K562 (cell line): ENCODE data around the gene RCE1. TPM values are rescaled to one million over a fixed set of nuclear protein-coding genes. Genes with fewer than 3 reads are reported as not detected.

ENCODE experiments used
- ATAC-seq: fragments of 200-7000 bp; cut with Tn5 transposase; 3 replicates; pipeline ENCODE4 v1.9.1; 2020; ENCODE audit warnings: moderate library complexity
- BruUV-seq: library from RNA; stranded (reverse); fragments of 400-500 nt; replicated peaks from 2 replicates; lab custom pipeline; 2021; lab: Mats Ljungman, UMichigan
- CTCF ChIA-PET: fragments of 300-600 bp; formaldehyde crosslinking; extraction: SDS; loops from one replicate; lab custom pipeline; 2021; ENCODE audit warnings: low intra/inter-chr PET ratio; lab: Yijun Ruan, JAX
- POLR2A ChIA-PET: fragments of 300-600, 350-650 bp; sonication (Branson Sonifier 250); formaldehyde crosslinking; extraction: SDS; loops from one replicate; lab custom pipeline; 2021; ENCODE audit warnings: antibody characterized with exemption, inconsistent platforms; lab: Yijun Ruan, JAX
- DNase-seq, 4 experiments: peaks; one replicate each; pipeline versions ENCODE4 v3.0.0 to v3.0.0-alpha.2; 2011 to 2018; ENCODE audit warnings: low spot score in 3 of 4, mixed read lengths in 3 of 4; ENCODE audit errors: extremely low read depth in 1 of 4
- FAIRE-seq: peaks from 2 replicates; lab custom pipeline; 2011; peaks lifted over from hg19 to GRCh38; lab: Jason Lieb, UNC
- H2AFZ ChIP-seq: 2 replicates; pipeline ENCODE4 v1.6.0; 2011; ENCODE audit warnings: low read depth, low read length, control low read depth, inconsistent platforms
- H3K27ac ChIP-seq: fragments of 200-600 bp; 3 replicates; pipeline ENCODE4 v1.8.0; 2011; ENCODE audit warnings: low read depth, mild to moderate bottlenecking, control low read depth, inconsistent platforms, low read length, moderate library complexity, mixed read lengths; ENCODE audit errors: extremely low read depth
- H3K27me3 ChIP-seq, 2 experiments: fragments of 300-600 bp in 1 of 2; 2 replicates in 1 of 2; 3 replicates in 1 of 2; pipeline versions ENCODE4 v1.6.0 to v1.8.0; 2011; ENCODE audit warnings: inconsistent platforms in 2 of 2, low read length in 2 of 2, mild to moderate bottlenecking in 1 of 2, mixed read lengths in 1 of 2, moderate library complexity in 1 of 2; ENCODE audit not compliant: control insufficient read depth in 2 of 2, insufficient read depth in 2 of 2
- H3K36me3 ChIP-seq: fragments of 300-600 bp; 3 replicates; pipeline ENCODE4 v1.8.0; 2011; ENCODE audit warnings: mild to moderate bottlenecking, low read length, inconsistent platforms; ENCODE audit not compliant: control insufficient read depth, insufficient read depth
- H3K4me1 ChIP-seq, 2 experiments: fragments of 200-600 bp in 1 of 2; replicated peaks in 1 of 2; 2 replicates in 1 of 2; 3 replicates in 1 of 2; pipeline versions ENCODE4 v1.5.1 to v1.8.0; 2011; ENCODE audit warnings: inconsistent platforms in 2 of 2, low read length in 2 of 2, mild to moderate bottlenecking in 1 of 2, mixed read lengths in 1 of 2, moderate library complexity in 1 of 2; ENCODE audit not compliant: control insufficient read depth in 2 of 2, insufficient read depth in 2 of 2
- H3K4me2 ChIP-seq: 2 replicates; pipeline ENCODE4 v1.6.1; 2011; ENCODE audit warnings: low read length, control low read depth, inconsistent platforms, mixed read lengths; ENCODE audit not compliant: insufficient read depth
- H3K4me3 ChIP-seq: fragments of 200-600 bp; sonication (generic), shearing (Covaris generic); 2 replicates; pipeline ENCODE4 v1.5.1; 2016; ENCODE audit warnings: control low read depth, inconsistent platforms
- H3K79me2 ChIP-seq: fragments of 200-600 bp; 3 replicates; pipeline ENCODE4 v1.8.0; 2011; ENCODE audit warnings: low read length, inconsistent platforms; ENCODE audit not compliant: control insufficient read depth, insufficient read depth
- H3K9ac ChIP-seq, 2 experiments: 2 replicates each; pipeline versions ENCODE4 v1.6.0 to v1.6.1; 2011; ENCODE audit warnings: low read depth in 2 of 2, low read length in 2 of 2, control low read depth in 1 of 2, inconsistent platforms in 1 of 2, mild to moderate bottlenecking in 1 of 2, mixed read lengths in 1 of 2; ENCODE audit not compliant: insufficient read depth in 1 of 2
- H3K9me1 ChIP-seq: one replicate; pipeline ENCODE4 v1.6.0; 2011; ENCODE audit warnings: inconsistent platforms, mild to moderate bottlenecking, low read length, moderate library complexity; ENCODE audit not compliant: control insufficient read depth, insufficient read depth
- H3K9me3 ChIP-seq: replicated peaks from 2 replicates; pipeline ENCODE4 v1.5.1; 2011; ENCODE audit warnings: low read depth, low read length, inconsistent platforms; ENCODE audit not compliant: control insufficient read depth, insufficient read depth
- H4K20me1 ChIP-seq: replicated peaks from 2 replicates; pipeline ENCODE4 v1.6.1; 2011; ENCODE audit warnings: low read length, inconsistent platforms, mixed read lengths; ENCODE audit not compliant: control insufficient read depth, insufficient read depth
- CBX8 ChIP-seq: fragments of 200-600 bp; sonication (generic); IDR thresholded peaks from 2 replicates; pipeline ENCODE4 v1.6.1; 2012; ENCODE audit warnings: borderline replicate concordance, mixed run types, low read depth, mild to moderate bottlenecking, moderate library complexity, mixed read lengths, low read length, control low read depth, inconsistent platforms; ENCODE audit not compliant: poor library complexity, severe bottlenecking; ENCODE audit errors: extremely low read depth
- HCFC1 ChIP-seq: IDR thresholded peaks from 2 replicates; pipeline ENCODE4 v1.6.1; 2012; ENCODE audit warnings: low read depth, low read length, improper control_type of control experiment
- ILF3 ChIP-seq: fragments of 450-650 bp; IDR thresholded peaks from 2 replicates; pipeline ENCODE4 v1.6.1; 2018; ENCODE audit warnings: antibody characterized with exemption, mild to moderate bottlenecking, moderate library complexity, borderline replicate concordance
- KLF6 ChIP-seq: fragments of 250-450 bp; sonication (Bioruptor Pico); IDR thresholded peaks from 2 replicates; pipeline ENCODE4 v1.4.0; 2020; ENCODE audit warnings: mild to moderate bottlenecking, moderate library complexity, borderline replicate concordance
- MTA2 ChIP-seq: fragments of 450-650 bp; IDR thresholded peaks from 2 replicates; pipeline ENCODE4 v1.6.1; 2016; ENCODE audit warnings: low read depth
- PML ChIP-seq: IDR thresholded peaks from 2 replicates; pipeline ENCODE4 v1.6.1; 2012; ENCODE audit warnings: low read length, inconsistent platforms
- SRSF1 ChIP-seq: fragments of 200-400 bp; formaldehyde crosslinking; IDR thresholded peaks from 2 replicates; pipeline ENCODE4 v1.6.1; 2017; ENCODE audit warnings: mild to moderate bottlenecking, low read depth, low read length, moderate library complexity
- SRSF3 ChIP-seq: fragments of 200-400 bp; formaldehyde crosslinking; IDR thresholded peaks from 2 replicates; pipeline ENCODE4 v1.6.1; 2016; ENCODE audit warnings: mild to moderate bottlenecking, low read length, moderate library complexity; ENCODE audit not compliant: insufficient read depth
- STAT5B ChIP-seq: fragments of 250-450 bp; sonication (Bioruptor Pico); IDR thresholded peaks from 2 replicates; pipeline ENCODE4 v1.8.0; 2021; ENCODE audit warnings: mild to moderate bottlenecking, inconsistent platforms
- TARDBP ChIP-seq: fragments of 450-650 bp; IDR thresholded peaks from 2 replicates; pipeline ENCODE4 v1.6.1; 2016
- TSHZ1 ChIP-seq: fragments of 250-450 bp; sonication (Bioruptor Pico); IDR thresholded peaks from 2 replicates; pipeline ENCODE4 v1.4.0; 2020; ENCODE audit warnings: mild to moderate bottlenecking, moderate library complexity
- USF1 ChIP-seq: sonication (generic); formaldehyde crosslinking; IDR thresholded peaks from 2 replicates; pipeline ENCODE4 v1.9.0; 2022; ENCODE audit warnings: mild to moderate bottlenecking, missing genetic modification reagents
- ZHX1 ChIP-seq: fragments of 150-350 bp; conservative IDR thresholded peaks from 2 replicates; pipeline ENCODE4 v1.6.1; 2014; ENCODE audit warnings: low read length
- WGBS: fragments of 100-300 bp; shearing (Covaris generic); methylation state at CpG from one replicate; pipeline ENCODE4 v1.1.6; 2016; ENCODE audit warnings: low coverage, mixed read lengths; ENCODE audit not compliant: insufficient coverage; ENCODE audit errors: missing lambda C conversion rate; 5-methylcytosine and 5-hydroxymethylcytosine counted together
- in situ Hi-C: fragments of 300-500 bp; cut with MboI; formaldehyde crosslinking; loops from 4 replicates; pipeline ENCODE4 v1.15.0; 2018; ENCODE audit warnings: inconsistent platforms, mixed read lengths
- intact Hi-C: fragments of 100-400 bp; cut with micrococcal nuclease; formaldehyde crosslinking; loops from 2 replicates; pipeline ENCODE4 v1.14.2; 2022
- polyA plus RNA-seq, 8 experiments: library from polyadenylated mRNA; depleted of rRNA in 4 of 8; stranded (reverse) in 5 of 8; unstranded in 3 of 8; fragments of >200 nt; fragmentation: Nextera tagmentation in 2 of 8; fragmentation: Illumina TruSeq in 1 of 8; extraction: Ambion mirVana in 2 of 8; extraction: Trizol in 1 of 8; gene quantifications; 2 replicates each; pipeline versions ENCODE4 v1.2.1 to v1.2.3, GENCODE V29; 2011 to 2014; ENCODE audit warnings: inconsistent platforms in 1 of 8, missing spikeins in 1 of 8
- total RNA-seq, 7 experiments: library from RNA; depleted of rRNA in 6 of 7; stranded (reverse); fragments of >200 nt in 6 of 7; fragmentation: Illumina TruSeq in 2 of 7; extraction: Trizol in 2 of 7; gene quantifications; 2 replicates each; pipeline versions ENCODE4 v1.2.1 to v1.2.3, GENCODE V29; 2011 to 2021; ENCODE audit warnings: low replicate concordance in 1 of 7

The RCE1 gene
- total and polyA plus RNA-seq, 9 of the 15 experiments (the other 6 are each of a cell fraction or from before 2014, with no cell fraction given): 0.75 to 41.5 (median 15.1) TPM

- H3K9me3 ChIP-seq: no peaks in the 10 kb centered on the region
- no peaks in the 10 kb centered on the region for H3K27me3 ChIP-seq
- in situ Hi-C loops: no loop called here
- H3K27ac ChIP-seq: no peak overlapping the region
- H3K4me1 ChIP-seq: peaks cover 23 to 66% of the 10 kb centered on the region in 2 experiments; a peak in 4 of 5 replicates
- ChIA-PET CTCF (interaction anchor here (0.6 to 2.6 kb wide), 2 partner anchors 141 to 188 kb away, joined by 3 to 18 read pairs; partner anchors contain the start of gene SYT12), POLR2A (interaction anchor here (0.6 to 0.9 kb wide), 3 partner anchors 11 to 371 kb away, joined by 3 read pairs; partner anchors contain the start of gene BBS1)
- no peaks in the 10 kb centered on the region for H3K36me3 ChIP-seq
- no peaks in the 10 kb centered on the region for H4K20me1 ChIP-seq
- DNase-seq: no peak
- H3K9me1 ChIP-seq: no peaks in the 10 kb centered on the region
- peak overlapping the region in 1 of 2 experiments; percentile 78; a peak in 2 of 4 replicates for H3K9ac ChIP-seq
- WGBS: 53% methylated on average over 8 of the region's 9 CpGs
- H2AFZ ChIP-seq: 0 out of 2 replicates have a peak overlapping the region, but pooled peaks have one; percentile 2
- no peak for FAIRE-seq
- no peak for ATAC-seq
- intact Hi-C loops: loop anchor here (2.0 kb wide), 1 partner anchor 47 kb away; no protein-coding TSS in a partner anchor
- no peak overlapping the region for H3K4me3 ChIP-seq
- no TSS peak for BruUV-seq
- H3K79me2 ChIP-seq: no peaks in the 10 kb centered on the region
- H3K4me2 ChIP-seq: no peak overlapping the region
- TF ChIP-seq CBX8: no peak
- no peak for TF ChIP-seq ILF3
- TF ChIP-seq USF1 (CRISPR knock-in tag): peak; percentile 67; the same call in 1 of the 2 replicates
- TF ChIP-seq TARDBP: no peak
- no peak for TF ChIP-seq MTA2
- no peak for TF ChIP-seq PML
- no peak for TF ChIP-seq STAT5B
- TF ChIP-seq HCFC1: peak; percentile 72
- TF ChIP-seq ZHX1: no peak
- TF ChIP-seq SRSF3: no peak
- no peak for TF ChIP-seq KLF6 (CRISPR knock-in tag)
- TF ChIP-seq SRSF1: no peak
- TF ChIP-seq TSHZ1 (CRISPR knock-in tag): no peak
These were observed 38.7 kb downstream of the RCE1 start for GRCh38 chr11:66881927-66882452.
